D341Med (cell line): Measurements from ENCODE around the gene OR2A25.

Experiments used
- DNase-seq: peaks from one replicate; pipeline ENCODE4 v3.0.0; 2012; ENCODE audit warnings: low spot score

Gene OR2A25

GRCh38 chr7:144074374-144074773, 4.8 kb downstream of the OR2A25 start:
- no peak for DNase-seq

- no peak for DNase-seq
Observed at GRCh38 chr7:144085978-144086377, 16.4 kb downstream of the OR2A25 start, which contains the start of gene OR2A12. OR2A12 (plus strand) TSS chr7:144086278; CDS start chr7:144095108, 8,830 bp downstream.

GRCh38 chr7:144086730-144087129, 17.1 kb downstream of the OR2A25 start:
- no peak for DNase-seq

GRCh38 chr7:144087230-144087629, 17.6 kb downstream of the OR2A25 start:
- DNase-seq: no peak

- DNase-seq: no peak
Observed at GRCh38 chr7:144090667-144091066, 21.1 kb downstream of the OR2A25 start.

GRCh38 chr7:144098776-144099175, 29.2 kb downstream of the OR2A25 start:
- DNase-seq: no peak

- no peak for DNase-seq
Observed at GRCh38 chr7:144100607-144101006, 31.0 kb downstream of the OR2A25 start.

GRCh38 chr7:144102041-144102440, 32.4 kb downstream of the OR2A25 start:
- DNase-seq: no peak

- no peak for DNase-seq
Observed at GRCh38 chr7:144105211-144105610, 35.6 kb downstream of the OR2A25 start.

- DNase-seq: no peak
Observed at GRCh38 chr7:144109283-144109682, 39.7 kb downstream of the OR2A25 start, which contains the start of gene OR2A2. OR2A2 (plus strand) TSS chr7:144109583; CDS start chr7:144109583, 0 bp downstream.

GRCh38 chr7:144110272-144110671, 40.7 kb downstream of the OR2A25 start:
- DNase-seq: no peak

- DNase-seq: no peak
Observed at GRCh38 chr7:144113651-144114050, 44.0 kb downstream of the OR2A25 start.

- DNase-seq: no peak
Observed at GRCh38 chr7:144118341-144118740, 48.7 kb downstream of the OR2A25 start.

GRCh38 chr7:144122876-144123275, 53.3 kb downstream of the OR2A25 start, which contains the start of gene OR2A14:
OR2A14 (plus strand) TSS chr7:144123176; CDS start chr7:144129113, 5,937 bp downstream.
- no peak for DNase-seq
